HepG2 (cell line): ENCODE measurements around the gene AGTRAP. TPM values are rescaled to one million over a fixed set of nuclear protein-coding genes. Genes with fewer than 3 reads are reported as not detected.

Source experiments
- CCDC6 ChIP-seq: sonication (generic); formaldehyde crosslinking; IDR thresholded peaks from 2 replicates; pipeline ENCODE4 v1.8.1; 2022; ENCODE audit warnings: mild to moderate bottlenecking, missing genetic modification reagents, moderate library complexity
- CENPT ChIP-seq: sonication (generic); formaldehyde crosslinking; IDR thresholded peaks from 2 replicates; pipeline ENCODE4 v1.8.0; 2022; ENCODE audit warnings: low read depth, mild to moderate bottlenecking, moderate library complexity, missing genetic modification reagents
- DMTF1 ChIP-seq: sonication (generic); formaldehyde crosslinking; IDR thresholded peaks from 2 replicates; pipeline ENCODE4 v1.4.0; 2020; ENCODE audit warnings: mild to moderate bottlenecking, missing genetic modification reagents
- FOXA3 ChIP-seq: IDR thresholded peaks from 2 replicates; pipeline ENCODE4 v1.6.1; 2016; ENCODE audit warnings: missing genetic modification reagents, missing compliant biosample characterization
- FOXK2 ChIP-seq: fragments of 450-650 bp; IDR thresholded peaks from 2 replicates; pipeline ENCODE4 v1.6.1; 2016
- GFI1 ChIP-seq: sonication (generic); formaldehyde crosslinking; IDR thresholded peaks from 2 replicates; pipeline ENCODE4 v1.5.0; 2020; ENCODE audit warnings: missing genetic modification reagents, mild to moderate bottlenecking, borderline replicate concordance
- KMT2A ChIP-seq: sonication (generic); formaldehyde crosslinking; IDR thresholded peaks from 2 replicates; pipeline ENCODE4 v1.4.0; 2020; ENCODE audit warnings: missing genetic modification reagents
- RARG ChIP-seq: sonication (generic); formaldehyde crosslinking; IDR thresholded peaks from 2 replicates; pipeline ENCODE4 v1.4.0; 2020; ENCODE audit warnings: low read depth, mild to moderate bottlenecking, missing genetic modification reagents
- TAF15 ChIP-seq: fragments of 200-400 bp; formaldehyde crosslinking; IDR thresholded peaks from one replicate; pipeline ENCODE4 v1.6.1; 2018; ENCODE audit warnings: mild to moderate bottlenecking, low read depth, low read length; ENCODE audit not compliant: poor library complexity, severe bottlenecking
- ZBTB7B ChIP-seq: sonication (generic); formaldehyde crosslinking; IDR thresholded peaks from 2 replicates; pipeline ENCODE4 v1.4.0; 2020; ENCODE audit warnings: missing genetic modification reagents
- ZFYVE20 ChIP-seq: sonication (generic); formaldehyde crosslinking; IDR thresholded peaks from 2 replicates; pipeline ENCODE4 v1.8.0; 2023; ENCODE audit warnings: low read depth, mild to moderate bottlenecking, moderate library complexity, missing genetic modification reagents, borderline replicate concordance
- ZMYM2 ChIP-seq: sonication (generic); formaldehyde crosslinking; IDR thresholded peaks from 2 replicates; pipeline ENCODE4 v1.8.0; 2022; ENCODE audit warnings: mild to moderate bottlenecking, missing genetic modification reagents
- ZNF326 ChIP-seq: sonication (generic); formaldehyde crosslinking; IDR thresholded peaks from 2 replicates; pipeline ENCODE4 v1.4.0; 2020; ENCODE audit warnings: missing genetic modification reagents, borderline replicate concordance
- ZNF670 ChIP-seq: sonication (generic); formaldehyde crosslinking; IDR thresholded peaks from 2 replicates; pipeline ENCODE4 v1.8.0; 2022; ENCODE audit warnings: mild to moderate bottlenecking, missing genetic modification reagents, borderline replicate concordance
- ZNF749 ChIP-seq: sonication (generic); formaldehyde crosslinking; IDR thresholded peaks from 2 replicates; pipeline ENCODE4 v1.8.0; 2022; ENCODE audit warnings: mild to moderate bottlenecking, missing genetic modification reagents, moderate library complexity, borderline replicate concordance
- ZSCAN12 ChIP-seq: sonication (generic); formaldehyde crosslinking; IDR thresholded peaks from 2 replicates; pipeline ENCODE4 v1.9.0; 2021; ENCODE audit warnings: mild to moderate bottlenecking, missing genetic modification reagents
- ZSCAN25 ChIP-seq: sonication (generic); formaldehyde crosslinking; IDR thresholded peaks from 2 replicates; pipeline ENCODE4 v1.8.0; 2022; ENCODE audit warnings: mild to moderate bottlenecking, missing genetic modification reagents
- ZSCAN30 ChIP-seq: sonication (generic); formaldehyde crosslinking; IDR thresholded peaks from 2 replicates; pipeline ENCODE4 v1.5.0; 2020; ENCODE audit warnings: mild to moderate bottlenecking, missing genetic modification reagents
- ZSCAN31 ChIP-seq: sonication (generic); formaldehyde crosslinking; IDR thresholded peaks from 2 replicates; pipeline ENCODE4 v1.5.0; 2020; ENCODE audit warnings: low read depth, mild to moderate bottlenecking, missing genetic modification reagents
- polyA plus RNA-seq, 8 experiments: library from polyadenylated mRNA; depleted of rRNA in 3 of 8; stranded (reverse) in 7 of 8; unstranded in 1 of 8; fragments of >200 nt; fragmentation: Illumina TruSeq in 4 of 8; extraction: Trizol in 4 of 8; gene quantifications; 2 replicates each; pipeline versions ENCODE4 v1.2.1 to v1.2.3, GENCODE V29; 2011 to 2016; ENCODE audit warnings: low read depth in 4 of 8, missing spikeins in 1 of 8, mixed read lengths in 1 of 8; ENCODE audit not compliant: insufficient read depth in 1 of 8
- total RNA-seq, 5 experiments: library from RNA; depleted of rRNA; stranded (reverse); fragments of >200 nt; fragmentation: Illumina TruSeq; extraction: Trizol; gene quantifications; 2 replicates each; pipeline ENCODE4 v1.2.3, GENCODE V29; 2016; ENCODE audit warnings: low read depth in 1 of 5
- TF ChIP-seq, protein P1 (sequence below): IDR thresholded peaks from 2 replicates; pipeline ENCODE4 v1.6.1; 2018; ENCODE audit warnings: missing genetic modification reagents
- TF ChIP-seq, protein P2 (sequence below): sonication (generic); formaldehyde crosslinking; IDR thresholded peaks from 2 replicates; pipeline ENCODE4 v1.4.0; 2020; ENCODE audit warnings: missing genetic modification reagents
- TF ChIP-seq, protein P3 (sequence below): sonication (generic); formaldehyde crosslinking; IDR thresholded peaks from 2 replicates; pipeline ENCODE4 v1.8.0; 2022; ENCODE audit warnings: missing genetic modification reagents, mild to moderate bottlenecking, borderline replicate concordance

The AGTRAP gene
- total and polyA plus RNA-seq, 2 of the 13 experiments (the other 11 are each of a cell fraction or from before 2014, with no cell fraction given) = 28.3 to 32.0 TPM

- TF ChIP-seq CENPT (CRISPR knock-in tag) = no peak
- TF ChIP-seq ZSCAN25 (CRISPR knock-in tag) = peak; percentile 14; the same call in 1 of the 2 replicates
- TF ChIP-seq ZBTB7B (CRISPR knock-in tag) = peak; percentile 80
- no peak for TF ChIP-seq ZSCAN31 (CRISPR knock-in tag)
- TF ChIP-seq DMTF1 = no peak
- no peak for TF ChIP-seq ZNF670 (CRISPR knock-in tag)
- no peak for TF ChIP-seq RARG (CRISPR knock-in tag)
- no peak for TF ChIP-seq CCDC6 (CRISPR knock-in tag)
- TF ChIP-seq GFI1 = no peak
- no peak for TF ChIP-seq ZSCAN12 (CRISPR knock-in tag)
- no peak for TF ChIP-seq ZMYM2 (CRISPR knock-in tag)
- peak; percentile 30 for TF ChIP-seq TAF15
- no peak for TF ChIP-seq ZFYVE20 (CRISPR knock-in tag)
- no peak for TF ChIP-seq ZNF749
- no peak for TF ChIP-seq FOXA3 (CRISPR knock-in tag)
- no peak for TF ChIP-seq ZNF326 (CRISPR knock-in tag)
- no peak for TF ChIP-seq FOXK2
- no peak for TF ChIP-seq KMT2A (CRISPR knock-in tag)
- TF ChIP-seq, protein P1, sequence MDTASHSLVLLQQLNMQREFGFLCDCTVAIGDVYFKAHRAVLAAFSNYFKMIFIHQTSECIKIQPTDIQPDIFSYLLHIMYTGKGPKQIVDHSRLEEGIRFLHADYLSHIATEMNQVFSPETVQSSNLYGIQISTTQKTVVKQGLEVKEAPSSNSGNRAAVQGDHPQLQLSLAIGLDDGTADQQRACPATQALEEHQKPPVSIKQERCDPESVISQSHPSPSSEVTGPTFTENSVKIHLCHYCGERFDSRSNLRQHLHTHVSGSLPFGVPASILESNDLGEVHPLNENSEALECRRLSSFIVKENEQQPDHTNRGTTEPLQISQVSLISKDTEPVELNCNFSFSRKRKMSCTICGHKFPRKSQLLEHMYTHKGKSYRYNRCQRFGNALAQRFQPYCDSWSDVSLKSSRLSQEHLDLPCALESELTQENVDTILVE (CRISPR knock-in tag) = no peak
- no peak for TF ChIP-seq ZSCAN30
- TF ChIP-seq, protein P2, sequence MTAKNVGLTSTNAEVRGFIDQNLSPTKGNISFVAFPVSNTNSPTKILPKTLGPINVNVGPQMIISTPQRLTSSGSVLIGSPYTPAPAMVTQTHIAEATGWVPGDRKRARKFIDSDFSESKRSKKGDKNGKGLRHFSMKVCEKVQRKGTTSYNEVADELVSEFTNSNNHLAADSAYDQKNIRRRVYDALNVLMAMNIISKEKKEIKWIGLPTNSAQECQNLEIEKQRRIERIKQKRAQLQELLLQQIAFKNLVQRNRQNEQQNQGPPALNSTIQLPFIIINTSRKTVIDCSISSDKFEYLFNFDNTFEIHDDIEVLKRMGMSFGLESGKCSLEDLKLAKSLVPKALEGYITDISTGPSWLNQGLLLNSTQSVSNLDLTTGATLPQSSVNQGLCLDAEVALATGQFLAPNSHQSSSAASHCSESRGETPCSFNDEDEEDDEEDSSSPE = no peak
- TF ChIP-seq, protein P3, sequence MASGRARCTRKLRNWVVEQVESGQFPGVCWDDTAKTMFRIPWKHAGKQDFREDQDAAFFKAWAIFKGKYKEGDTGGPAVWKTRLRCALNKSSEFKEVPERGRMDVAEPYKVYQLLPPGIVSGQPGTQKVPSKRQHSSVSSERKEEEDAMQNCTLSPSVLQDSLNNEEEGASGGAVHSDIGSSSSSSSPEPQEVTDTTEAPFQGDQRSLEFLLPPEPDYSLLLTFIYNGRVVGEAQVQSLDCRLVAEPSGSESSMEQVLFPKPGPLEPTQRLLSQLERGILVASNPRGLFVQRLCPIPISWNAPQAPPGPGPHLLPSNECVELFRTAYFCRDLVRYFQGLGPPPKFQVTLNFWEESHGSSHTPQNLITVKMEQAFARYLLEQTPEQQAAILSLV (CRISPR knock-in tag) = no peak
Observed at GRCh38 chr1:11784993-11785769, 49.2 kb downstream of the AGTRAP start (continued).
